AG04449 (cell line): ENCODE measurements around the gene CMTM5.
A peak's percentile ranks its signal among the peaks of the same experiment; 100 is the strongest.

Source experiments
- CTCF ChIA-PET: fragments of 350-600 bp; formaldehyde crosslinking; extraction: SDS; loops from one replicate; lab custom pipeline; 2021; ENCODE audit warnings: antibody characterized with exemption; lab: Yijun Ruan, JAX
- POLR2A ChIA-PET: fragments of 400-600, 350-600 bp; formaldehyde crosslinking; extraction: SDS; loops from one replicate; lab custom pipeline; 2020; ENCODE audit warnings: antibody characterized with exemption, inconsistent platforms; lab: Yijun Ruan, JAX
- DNase-seq: peaks from one replicate; pipeline ENCODE4 v3.0.0-alpha.2; 2010; ENCODE audit warnings: low read depth, low spot score
- H3K4me3 ChIP-seq: 2 replicates; pipeline ENCODE4 v1.5.1; 2011; ENCODE audit warnings: low read depth, mild to moderate bottlenecking, control low read depth, low read length
- CTCF ChIP-seq: IDR thresholded peaks from one replicate; pipeline ENCODE4 v1.5.1; 2011; ENCODE audit warnings: mild to moderate bottlenecking, moderate library complexity, low read length, control low read depth, inconsistent platforms; ENCODE audit not compliant: insufficient read depth; ENCODE audit errors: missing control alignments

Gene CMTM5, protein sequence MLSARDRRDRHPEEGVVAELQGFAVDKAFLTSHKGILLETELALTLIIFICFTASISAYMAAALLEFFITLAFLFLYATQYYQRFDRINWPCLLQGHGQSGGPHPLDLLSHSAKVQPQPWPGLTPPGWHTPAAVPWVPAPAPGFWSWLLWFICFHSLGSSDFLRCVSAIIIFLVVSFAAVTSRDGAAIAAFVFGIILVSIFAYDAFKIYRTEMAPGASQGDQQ

DNA sequence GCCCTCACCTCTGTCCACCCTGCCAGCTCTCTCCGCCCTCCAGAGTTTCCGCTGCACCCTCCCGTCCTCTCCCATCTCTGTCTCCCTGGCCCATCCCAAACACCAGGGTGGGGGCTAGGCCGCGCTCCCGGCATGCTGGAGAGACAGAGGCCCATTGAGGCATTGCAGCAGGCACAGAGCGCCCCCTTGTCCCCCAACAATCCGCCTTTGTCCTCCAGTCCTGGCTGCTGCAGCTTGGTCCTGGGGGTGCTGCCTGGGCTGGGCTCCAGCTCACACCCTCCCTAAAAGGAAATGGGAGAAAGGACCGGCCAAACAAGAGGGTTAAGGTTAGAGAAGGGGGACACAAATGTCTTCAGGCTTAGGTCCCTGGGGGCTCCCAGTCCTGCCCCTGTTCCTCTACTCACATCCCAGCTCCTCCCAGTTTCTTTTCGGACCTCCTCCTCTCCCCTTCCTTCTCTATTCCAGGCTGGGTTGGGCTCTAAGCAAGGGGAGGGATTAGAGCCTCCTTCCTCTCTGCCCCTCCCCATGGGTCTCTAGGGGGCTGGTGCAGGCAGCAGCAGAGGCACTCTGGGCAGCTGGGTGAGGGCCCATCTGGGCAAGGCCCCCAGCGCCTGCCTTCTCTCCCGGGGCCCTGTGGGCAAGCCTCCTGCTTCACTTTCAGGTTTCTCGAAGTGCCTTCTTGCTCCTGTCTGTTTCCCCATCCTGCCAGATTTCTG, at the start of gene CMTM5:
CMTM5 (plus strand) TSS at position 565 of the 716 bp plus-strand sequence. CDS start 206 bp downstream, outside the sequence.
- no peak for TF ChIP-seq CTCF
- DNase-seq, result no peak
- no peak within 1 kb of the TSS for H3K4me3 ChIP-seq
- CTCF ChIA-PET, result interaction anchor here (0.6 to 10.9 kb wide), 6 partner anchors 11 to 150 kb away, joined by 3 to 303 read pairs (median 26); partner anchors contain the start of genes EFS and PABPN1
- POLR2A ChIA-PET, result no interaction called here

- DNase-seq, result no peak
- peak; percentile 73 for TF ChIP-seq CTCF
- no peak overlapping the region for H3K4me3 ChIP-seq
- CTCF ChIA-PET, result interaction anchor here (0.6 to 18.0 kb wide), 18 partner anchors 10 to 388 kb away, joined by 3 to 303 read pairs (median 4); partner anchors contain the start of genes CMTM5, IL25 and SLC22A17
- POLR2A ChIA-PET, result interaction anchor here (1.8 kb wide), 1 partner anchor 52 kb away, joined by 9 read pairs; no protein-coding TSS in a partner anchor
Measured at GRCh38 chr14:23327947-23328744, 48.7 kb upstream of the CMTM5 start.

DNA sequence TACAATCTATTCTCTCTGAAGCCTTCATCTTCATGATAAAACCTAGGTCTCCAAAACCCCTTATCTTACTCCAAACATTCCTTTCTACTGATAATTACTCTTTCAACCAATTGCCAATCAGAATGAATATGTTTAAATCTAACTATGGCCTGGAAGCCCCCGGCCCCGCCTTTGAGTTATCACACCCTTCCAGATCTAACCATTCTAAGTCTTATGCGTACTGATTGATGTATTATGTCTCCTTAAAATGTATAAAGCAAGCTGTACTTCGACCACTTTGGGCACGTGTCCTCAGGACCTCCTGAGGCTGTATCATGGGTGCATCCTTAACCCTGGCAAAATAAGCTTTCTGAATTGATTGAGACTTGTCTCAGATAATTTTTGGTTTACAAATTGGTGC, 41.2 kb upstream of the CMTM5 start:
- POLR2A ChIA-PET, result no interaction called here
- no peak overlapping the region for H3K4me3 ChIP-seq
- no peak for TF ChIP-seq CTCF
- no peak for DNase-seq
- CTCF ChIA-PET, result interaction anchor here (1.4 to 18.0 kb wide), 3 partner anchors 10 to 43 kb away, joined by 8 to 303 read pairs (median 9); partner anchors contain the start of genes CMTM5 and SLC22A17

DNA sequence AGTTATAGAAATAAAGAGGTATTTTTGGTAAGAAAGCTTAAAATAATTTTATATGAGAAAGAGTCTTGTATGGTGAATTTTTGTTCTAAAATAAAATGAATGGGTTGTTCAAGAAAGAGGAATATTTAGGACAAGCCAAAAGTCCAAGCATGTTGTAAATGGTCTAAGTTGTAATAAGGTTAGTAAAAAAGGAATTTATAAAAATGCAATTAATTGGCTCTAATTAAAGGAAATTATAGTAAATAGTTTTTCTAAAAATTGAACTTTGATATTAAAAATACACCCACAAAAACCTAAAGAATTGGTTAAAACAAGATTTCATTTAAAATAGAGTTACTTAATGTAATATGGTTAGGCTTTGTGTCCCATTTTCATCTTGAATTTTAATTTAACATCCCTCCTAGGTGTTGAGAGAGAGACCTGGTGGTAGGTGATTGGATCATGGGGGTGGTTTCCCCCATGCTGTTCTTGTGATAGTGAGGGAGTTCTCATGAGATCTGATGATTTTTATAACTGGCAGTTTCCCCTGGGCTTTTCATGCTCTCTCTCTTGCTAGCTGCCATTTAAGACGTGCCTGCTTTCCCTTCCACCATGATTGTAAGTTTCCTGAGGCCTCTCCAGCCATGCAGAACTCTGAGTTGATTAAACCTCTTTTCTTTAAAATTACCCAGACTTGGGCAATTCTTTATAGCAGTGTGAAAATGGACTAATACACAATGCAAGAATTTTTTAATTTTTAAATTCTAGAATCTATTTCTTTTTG, 37.2 kb upstream of the CMTM5 start:
- POLR2A ChIA-PET, result no interaction called here

More for the DNA sequence above, 37.2 kb upstream of the CMTM5 start:
- no peak for DNase-seq
- no peak overlapping the region for H3K4me3 ChIP-seq
- TF ChIP-seq CTCF, result no peak
- CTCF ChIA-PET, result interaction anchor here (0.6 to 3.0 kb wide), 4 partner anchors 11 to 40 kb away, joined by 3 to 24 read pairs (median 4); partner anchors contain the start of gene SLC22A17
